GM18511 (cell line): ENCODE measurements around the gene KLK1.
"Not testable (repeated sequence)": the region's sequence is repeated elsewhere in the genome, so short reads cannot be mapped to it uniquely, and the experiment has no call there.

ENCODE experiments used
- ATAC-seq: cut with Tn5 transposase; IDR thresholded peaks from one replicate; pipeline ENCODE4 v1.9.1; 2021; ENCODE audit warnings: mild to moderate bottlenecking, moderate library complexity; ENCODE audit not compliant: unreplicated experiment

KLK1 gene

DNA sequence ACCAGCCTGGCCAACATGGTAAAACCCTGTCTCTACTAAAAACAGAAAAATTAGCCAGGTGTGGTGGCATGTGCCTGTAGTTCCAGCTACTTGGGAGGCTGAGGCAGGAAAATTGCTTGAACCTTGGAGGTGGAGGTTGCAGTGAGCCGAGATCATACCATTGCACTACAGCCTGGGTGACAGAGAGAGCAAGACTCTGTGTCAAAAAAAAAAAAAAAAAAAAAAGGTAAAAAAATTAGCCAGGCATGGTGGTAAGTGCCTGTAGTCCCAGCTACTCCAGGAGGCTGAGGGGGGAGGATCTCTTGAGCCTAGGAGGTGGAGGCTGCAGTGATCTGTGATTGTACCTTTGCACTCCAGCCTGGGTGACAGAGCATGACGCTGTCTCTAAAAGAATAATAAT lies 53.4 kb downstream of the KLK1 start, which contains the start of gene GPR32:
TSS of gene GPR32 (plus strand) at position 301 of the 400 bp plus-strand sequence. CDS start 137 bp downstream, outside the sequence.
- not testable (repeated sequence) for ATAC-seq
